K562 (cell line): ENCODE data around the gene SESN2. TPM values are rescaled to one million over a fixed set of nuclear protein-coding genes. Genes with fewer than 3 reads are reported as not detected.

Experiments used
- BCOR ChIP-seq: fragments of 450-650 bp; IDR thresholded peaks from 2 replicates; pipeline ENCODE4 v1.6.1; 2016
- C11orf30 ChIP-seq: fragments of 450-650 bp; IDR thresholded peaks from 2 replicates; pipeline ENCODE4 v1.6.1; 2016; ENCODE audit warnings: low read depth, mild to moderate bottlenecking
- CEBPG ChIP-seq, 3 experiments: fragments of 200-800 bp in 1 of 3; sonication (Bioruptor generic) in 1 of 3; sonication (generic) in 1 of 3; formaldehyde crosslinking in 1 of 3; IDR thresholded peaks in 2 of 3; conservative IDR thresholded peaks in 1 of 3; 2 replicates each; pipeline versions ENCODE4 v1.6.1 to v1.8.0; 2016 to 2022; ENCODE audit warnings: missing compliant biosample characterization in 2 of 3, missing genetic modification characterization in 2 of 3, mild to moderate bottlenecking in 1 of 3, missing genetic modification reagents in 1 of 3
- CREBBP ChIP-seq: IDR thresholded peaks from one replicate; pipeline ENCODE4 v1.6.1; 2012; ENCODE audit warnings: low read depth, mild to moderate bottlenecking, control low read depth, inconsistent platforms, low read length
- JUND ChIP-seq, 2 experiments: IDR thresholded peaks; 2 replicates in 1 of 2; 3 replicates in 1 of 2; pipeline ENCODE4 v1.6.1; 2011; ENCODE audit warnings: borderline replicate concordance in 2 of 2, low read depth in 2 of 2, low read length in 2 of 2, improper control_type of control experiment in 1 of 2, missing biosample characterization in 1 of 2, missing genetic modification characterization in 1 of 2, missing genetic modification reagents in 1 of 2
- RBM25 ChIP-seq: fragments of 200-400 bp; formaldehyde crosslinking; IDR thresholded peaks from 2 replicates; pipeline ENCODE4 v1.6.1; 2018; ENCODE audit warnings: low read length, low read depth, moderate library complexity; ENCODE audit not compliant: severe bottlenecking
- RBM39 ChIP-seq: fragments of 200-400 bp; formaldehyde crosslinking; optimal IDR thresholded peaks from 2 replicates; pipeline ENCODE3; 2018; ENCODE audit warnings: low read depth, low read length
- SAFB ChIP-seq: fragments of 200-400 bp; formaldehyde crosslinking; IDR thresholded peaks from 2 replicates; pipeline ENCODE4 v1.6.1; 2017; ENCODE audit warnings: low read depth, low read length, borderline replicate concordance
- SP1 ChIP-seq: sonication (generic); formaldehyde crosslinking; IDR thresholded peaks from 2 replicates; pipeline ENCODE4 v1.8.1; 2022; ENCODE audit warnings: mild to moderate bottlenecking, missing genetic modification reagents
- SUPT5H ChIP-seq: fragments of 450-650 bp; IDR thresholded peaks from 2 replicates; pipeline ENCODE4 v1.6.1; 2016
- TAL1 ChIP-seq: fragments of 450-650 bp; IDR thresholded peaks from 2 replicates; pipeline ENCODE4 v1.6.1; 2016; ENCODE audit warnings: mild to moderate bottlenecking
- ZNF354B ChIP-seq: fragments of 250-450 bp; sonication (Bioruptor Pico); IDR thresholded peaks from 2 replicates; pipeline ENCODE4 v1.4.0; 2020
- ZNF436 ChIP-seq: fragments of 250-450, 450-650 bp; sonication (Bioruptor Pico); formaldehyde crosslinking; IDR thresholded peaks from 2 replicates; pipeline ENCODE4 v1.7.0; 2020; ENCODE audit warnings: mild to moderate bottlenecking
- ZNF444 ChIP-seq: fragments of 250-450 bp; sonication (Bioruptor Pico); IDR thresholded peaks from 2 replicates; pipeline ENCODE4 v1.4.0; 2020; ENCODE audit warnings: mild to moderate bottlenecking, moderate library complexity
- polyA plus RNA-seq, 8 experiments: library from polyadenylated mRNA; depleted of rRNA in 4 of 8; stranded (reverse) in 5 of 8; unstranded in 3 of 8; fragments of >200 nt; fragmentation: Nextera tagmentation in 2 of 8; fragmentation: Illumina TruSeq in 1 of 8; extraction: Ambion mirVana in 2 of 8; extraction: Trizol in 1 of 8; gene quantifications; 2 replicates each; pipeline versions ENCODE4 v1.2.1 to v1.2.3, GENCODE V29; 2011 to 2014; ENCODE audit warnings: inconsistent platforms in 1 of 8, missing spikeins in 1 of 8
- total RNA-seq, 7 experiments: library from RNA; depleted of rRNA in 6 of 7; stranded (reverse); fragments of >200 nt in 6 of 7; fragmentation: Illumina TruSeq in 2 of 7; extraction: Trizol in 2 of 7; gene quantifications; 2 replicates each; pipeline versions ENCODE4 v1.2.1 to v1.2.3, GENCODE V29; 2011 to 2021; ENCODE audit warnings: low replicate concordance in 1 of 7
- TF ChIP-seq, protein P1 (sequence below): sonication (generic); formaldehyde crosslinking; IDR thresholded peaks from 2 replicates; pipeline ENCODE4 v1.8.0; 2022; ENCODE audit warnings: missing genetic modification reagents, mild to moderate bottlenecking, moderate library complexity, borderline replicate concordance
- TF ChIP-seq, protein P2 (sequence below), 2 experiments: fragments of 450-650 bp in 1 of 2; IDR thresholded peaks; 2 replicates each; pipeline ENCODE4 v1.6.1; 2011 to 2017; ENCODE audit warnings: low read depth in 2 of 2, antibody characterized with exemption in 1 of 2, borderline replicate concordance in 1 of 2, low read length in 1 of 2, mild to moderate bottlenecking in 1 of 2, mixed read lengths in 1 of 2; ENCODE audit not compliant: control insufficient read depth in 1 of 2
- TF ChIP-seq, protein P3 (sequence below): fragments of 450-650 bp; IDR thresholded peaks from 2 replicates; pipeline ENCODE4 v1.6.1; 2016; ENCODE audit warnings: missing biosample characterization, missing genetic modification characterization
- TF ChIP-seq, protein P4 (sequence below): sonication (generic); formaldehyde crosslinking; IDR thresholded peaks from 2 replicates; pipeline ENCODE4 v1.8.1; 2023; ENCODE audit warnings: mild to moderate bottlenecking, missing genetic modification reagents
- TF ChIP-seq, protein P5 (sequence below): fragments of 250-450 bp; sonication (Bioruptor Pico); IDR thresholded peaks from 2 replicates; pipeline ENCODE4 v1.4.0; 2020; ENCODE audit warnings: mild to moderate bottlenecking

The SESN2 gene
- total and polyA plus RNA-seq, 9 of the 15 experiments (the other 6 are each of a cell fraction or from before 2014, with no cell fraction given) = 3.7 to 71.3 (median 16.8) TPM

DNA sequence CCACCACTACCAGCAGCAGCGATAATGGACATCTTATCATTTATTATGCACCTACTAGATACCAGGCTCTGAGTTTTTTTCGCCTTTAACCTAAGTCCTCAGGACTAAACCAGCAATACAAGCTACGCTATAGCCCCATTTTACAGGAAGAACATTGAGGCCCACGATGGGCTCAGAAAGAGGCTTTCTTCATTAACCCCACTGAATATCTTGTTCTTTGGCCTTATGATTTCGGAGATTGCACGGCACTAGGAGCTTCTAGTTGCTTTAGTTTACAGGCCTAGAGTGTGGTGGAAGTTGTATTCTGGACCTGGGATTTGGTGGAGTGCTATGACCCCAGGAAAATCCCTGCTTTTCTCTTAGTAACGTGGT lies 1.5 kb downstream of the SESN2 start (continued):
- TF ChIP-seq, protein P1, sequence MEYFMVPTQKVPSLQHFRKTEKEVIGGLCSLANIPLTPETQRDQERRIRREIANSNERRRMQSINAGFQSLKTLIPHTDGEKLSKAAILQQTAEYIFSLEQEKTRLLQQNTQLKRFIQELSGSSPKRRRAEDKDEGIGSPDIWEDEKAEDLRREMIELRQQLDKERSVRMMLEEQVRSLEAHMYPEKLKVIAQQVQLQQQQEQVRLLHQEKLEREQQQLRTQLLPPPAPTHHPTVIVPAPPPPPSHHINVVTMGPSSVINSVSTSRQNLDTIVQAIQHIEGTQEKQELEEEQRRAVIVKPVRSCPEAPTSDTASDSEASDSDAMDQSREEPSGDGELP (CRISPR knock-in tag) = no peak
- TF ChIP-seq, protein P2, sequence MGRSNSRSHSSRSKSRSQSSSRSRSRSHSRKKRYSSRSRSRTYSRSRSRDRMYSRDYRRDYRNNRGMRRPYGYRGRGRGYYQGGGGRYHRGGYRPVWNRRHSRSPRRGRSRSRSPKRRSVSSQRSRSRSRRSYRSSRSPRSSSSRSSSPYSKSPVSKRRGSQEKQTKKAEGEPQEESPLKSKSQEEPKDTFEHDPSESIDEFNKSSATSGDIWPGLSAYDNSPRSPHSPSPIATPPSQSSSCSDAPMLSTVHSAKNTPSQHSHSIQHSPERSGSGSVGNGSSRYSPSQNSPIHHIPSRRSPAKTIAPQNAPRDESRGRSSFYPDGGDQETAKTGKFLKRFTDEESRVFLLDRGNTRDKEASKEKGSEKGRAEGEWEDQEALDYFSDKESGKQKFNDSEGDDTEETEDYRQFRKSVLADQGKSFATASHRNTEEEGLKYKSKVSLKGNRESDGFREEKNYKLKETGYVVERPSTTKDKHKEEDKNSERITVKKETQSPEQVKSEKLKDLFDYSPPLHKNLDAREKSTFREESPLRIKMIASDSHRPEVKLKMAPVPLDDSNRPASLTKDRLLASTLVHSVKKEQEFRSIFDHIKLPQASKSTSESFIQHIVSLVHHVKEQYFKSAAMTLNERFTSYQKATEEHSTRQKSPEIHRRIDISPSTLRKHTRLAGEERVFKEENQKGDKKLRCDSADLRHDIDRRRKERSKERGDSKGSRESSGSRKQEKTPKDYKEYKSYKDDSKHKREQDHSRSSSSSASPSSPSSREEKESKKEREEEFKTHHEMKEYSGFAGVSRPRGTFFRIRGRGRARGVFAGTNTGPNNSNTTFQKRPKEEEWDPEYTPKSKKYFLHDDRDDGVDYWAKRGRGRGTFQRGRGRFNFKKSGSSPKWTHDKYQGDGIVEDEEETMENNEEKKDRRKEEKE (IDR thresholded peaks at IDR 0.05; ENCODE audit: borderline replicate concordance in 1 of 2, control insufficient read depth in 1 of 2, low read depth in 2 of 2, low read length in 1 of 2) = no peak
- TF ChIP-seq ZNF444 (CRISPR knock-in tag) (no peak), C11orf30 (no peak), CREBBP (no peak), JUND (IDR thresholded peaks at IDR 0.05; ENCODE audit: borderline replicate concordance, low read depth, low read length) (no peak), JUND (tag; IDR thresholded peaks at IDR 0.05; ENCODE audit: borderline replicate concordance, low read depth, low read length) (no peak), RBM25 (peak; percentile 78), BCOR (peak; percentile 86), RBM39 (no peak), SP1 (0 out of 2 replicates have a peak, but pooled peaks have one; percentile 57), ZNF354B (no peak), TAL1 (no peak), CEBPG (CRISPR knock-in tag; IDR thresholded peaks at IDR 0.05) (0 out of 2 replicates have a peak, but pooled peaks have one; percentile 14), CEBPG (tag; conservative IDR thresholded peaks at IDR 0.05 in 1 of 2, IDR thresholded peaks at IDR 0.05 in 1 of 2) (no peak), ZNF436 (CRISPR knock-in tag) (no peak), SUPT5H (no peak), SAFB (no peak)
- TF ChIP-seq, protein P3, sequence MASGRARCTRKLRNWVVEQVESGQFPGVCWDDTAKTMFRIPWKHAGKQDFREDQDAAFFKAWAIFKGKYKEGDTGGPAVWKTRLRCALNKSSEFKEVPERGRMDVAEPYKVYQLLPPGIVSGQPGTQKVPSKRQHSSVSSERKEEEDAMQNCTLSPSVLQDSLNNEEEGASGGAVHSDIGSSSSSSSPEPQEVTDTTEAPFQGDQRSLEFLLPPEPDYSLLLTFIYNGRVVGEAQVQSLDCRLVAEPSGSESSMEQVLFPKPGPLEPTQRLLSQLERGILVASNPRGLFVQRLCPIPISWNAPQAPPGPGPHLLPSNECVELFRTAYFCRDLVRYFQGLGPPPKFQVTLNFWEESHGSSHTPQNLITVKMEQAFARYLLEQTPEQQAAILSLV (tag) = no peak
- TF ChIP-seq, protein P4, sequence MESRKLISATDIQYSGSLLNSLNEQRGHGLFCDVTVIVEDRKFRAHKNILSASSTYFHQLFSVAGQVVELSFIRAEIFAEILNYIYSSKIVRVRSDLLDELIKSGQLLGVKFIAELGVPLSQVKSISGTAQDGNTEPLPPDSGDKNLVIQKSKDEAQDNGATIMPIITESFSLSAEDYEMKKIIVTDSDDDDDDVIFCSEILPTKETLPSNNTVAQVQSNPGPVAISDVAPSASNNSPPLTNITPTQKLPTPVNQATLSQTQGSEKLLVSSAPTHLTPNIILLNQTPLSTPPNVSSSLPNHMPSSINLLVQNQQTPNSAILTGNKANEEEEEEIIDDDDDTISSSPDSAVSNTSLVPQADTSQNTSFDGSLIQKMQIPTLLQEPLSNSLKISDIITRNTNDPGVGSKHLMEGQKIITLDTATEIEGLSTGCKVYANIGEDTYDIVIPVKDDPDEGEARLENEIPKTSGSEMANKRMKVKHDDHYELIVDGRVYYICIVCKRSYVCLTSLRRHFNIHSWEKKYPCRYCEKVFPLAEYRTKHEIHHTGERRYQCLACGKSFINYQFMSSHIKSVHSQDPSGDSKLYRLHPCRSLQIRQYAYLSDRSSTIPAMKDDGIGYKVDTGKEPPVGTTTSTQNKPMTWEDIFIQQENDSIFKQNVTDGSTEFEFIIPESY (CRISPR knock-in tag) = peak; percentile 20; the same call in 1 of the 2 replicates
- TF ChIP-seq, protein P5, sequence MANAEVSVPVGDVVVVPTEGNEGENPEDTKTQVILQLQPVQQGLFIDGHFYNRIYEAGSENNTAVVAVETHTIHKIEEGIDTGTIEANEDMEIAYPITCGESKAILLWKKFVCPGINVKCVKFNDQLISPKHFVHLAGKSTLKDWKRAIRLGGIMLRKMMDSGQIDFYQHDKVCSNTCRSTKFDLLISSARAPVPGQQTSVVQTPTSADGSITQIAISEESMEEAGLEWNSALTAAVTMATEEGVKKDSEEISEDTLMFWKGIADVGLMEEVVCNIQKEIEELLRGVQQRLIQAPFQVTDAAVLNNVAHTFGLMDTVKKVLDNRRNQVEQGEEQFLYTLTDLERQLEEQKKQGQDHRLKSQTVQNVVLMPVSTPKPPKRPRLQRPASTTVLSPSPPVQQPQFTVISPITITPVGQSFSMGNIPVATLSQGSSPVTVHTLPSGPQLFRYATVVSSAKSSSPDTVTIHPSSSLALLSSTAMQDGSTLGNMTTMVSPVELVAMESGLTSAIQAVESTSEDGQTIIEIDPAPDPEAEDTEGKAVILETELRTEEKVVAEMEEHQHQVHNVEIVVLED = no peak
